Activated CD8-positive, alpha-beta memory T cell treated with anti-CD3 and anti-CD28 coated beads, Interleukin-2, amount 10 ng/mL, durations not matched to agents 7 days and 5 days (primary cell): ENCODE measurements around the gene VAPA. TPM values are rescaled to one million over a fixed set of nuclear protein-coding genes. Genes with fewer than 3 reads are reported as not detected.
"Not testable (repeated sequence)": the region's sequence is repeated elsewhere in the genome, so short reads cannot be mapped to it uniquely, and the experiment has no call there.

Experiments used
- ATAC-seq: fragments of 150-1000 bp; cut with Tn5 transposase; one replicate; pipeline ENCODE4 v1.10.0; 2021; ENCODE audit warnings: moderate library complexity
- CTCF ChIA-PET: fragments of 350-600 bp; sonication (Branson Sonifier 250); formaldehyde crosslinking; loops from one replicate; lab custom pipeline; 2021; ENCODE audit warnings: antibody characterized with exemption; lab: Charles Lee
- DNase-seq: peaks from one replicate; pipeline ENCODE4 v3.0.0-alpha.2; 2020
- H3K27ac Mint-ChIP-seq: one replicate; pipeline ENCODE4 v1.8.0; 2021; ENCODE audit warnings: mild to moderate bottlenecking, mixed read lengths
- H3K27me3 Mint-ChIP-seq: one replicate; pipeline ENCODE4 v1.8.0; 2021; ENCODE audit warnings: mixed read lengths
- H3K36me3 Mint-ChIP-seq: one replicate; pipeline ENCODE4 v1.8.0; 2021; ENCODE audit warnings: mild to moderate bottlenecking, mixed read lengths
- H3K4me1 Mint-ChIP-seq: one replicate; pipeline ENCODE4 v1.8.0; 2021; ENCODE audit warnings: mixed read lengths
- H3K4me3 Mint-ChIP-seq: one replicate; pipeline ENCODE4 v1.8.0; 2021; ENCODE audit warnings: mild to moderate bottlenecking, moderate library complexity, mixed read lengths
- H3K9me3 Mint-ChIP-seq: one replicate; pipeline ENCODE4 v1.8.0; 2022; ENCODE audit warnings: low read depth, mixed read lengths
- total RNA-seq, 2 experiments: library from RNA; stranded (reverse); gene quantifications; one replicate each; pipeline ENCODE4 v1.2.3, GENCODE V29; 2021

Gene VAPA
- total RNA-seq, 2 experiments from 2014 or later, result 107 to 134 TPM

- no peaks in the 10 kb centered on the region for H3K9me3 Mint-ChIP-seq
- peak overlapping the region; percentile 17 for H3K4me3 Mint-ChIP-seq
- H3K36me3 Mint-ChIP-seq, result peaks cover 1% of the 10 kb centered on the region
- CTCF ChIA-PET, result interaction anchor here (1.1 kb wide), 1 partner anchor 38 kb away, joined by 3 read pairs; no protein-coding TSS in a partner anchor
- DNase-seq (no peak), ATAC-seq (peak; percentile 65)
- H3K27ac Mint-ChIP-seq, result peak overlapping the region; percentile 58
- peaks cover 15% of the 10 kb centered on the region for H3K4me1 Mint-ChIP-seq
- no peaks in the 10 kb centered on the region for H3K27me3 Mint-ChIP-seq
Measured at GRCh38 chr18:9876867-9877654, 36.8 kb upstream of the VAPA start.

DNA sequence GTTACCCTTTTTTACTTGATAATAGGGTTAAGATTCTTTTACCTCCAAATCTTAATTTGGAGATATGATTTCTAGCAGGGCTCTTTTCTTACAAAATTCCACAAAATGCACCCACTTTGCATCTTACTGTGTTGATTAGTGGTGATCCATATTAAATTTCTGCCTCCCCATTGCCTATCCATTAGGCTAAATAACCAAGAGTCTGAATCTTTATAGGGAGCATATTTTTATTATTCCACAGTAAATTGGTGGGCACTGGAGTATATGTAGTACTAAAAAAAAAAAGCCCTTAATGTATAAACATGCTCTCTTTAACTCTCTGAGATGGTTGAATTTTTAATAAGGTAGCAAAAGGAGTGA is 36.2 kb upstream of the VAPA start:
- DNase-seq, result no peak
- H3K27me3 Mint-ChIP-seq, result no peaks in the 10 kb centered on the region
- H3K4me3 Mint-ChIP-seq, result no peak overlapping the region
- CTCF ChIA-PET, result no interaction called here
- ATAC-seq, result no peak
- peaks cover 15% of the 10 kb centered on the region for H3K4me1 Mint-ChIP-seq
- no peak overlapping the region for H3K27ac Mint-ChIP-seq
- H3K9me3 Mint-ChIP-seq, result no peaks in the 10 kb centered on the region
- peaks cover 1% of the 10 kb centered on the region for H3K36me3 Mint-ChIP-seq

- no peak overlapping the region for H3K27ac Mint-ChIP-seq
- CTCF ChIA-PET, result no interaction called here
- peaks cover 15% of the 10 kb centered on the region for H3K4me1 Mint-ChIP-seq
- no peak for ATAC-seq
- DNase-seq, result no peak
- no peaks in the 10 kb centered on the region for H3K27me3 Mint-ChIP-seq
- no peak overlapping the region for H3K4me3 Mint-ChIP-seq
- peaks cover 1% of the 10 kb centered on the region for H3K36me3 Mint-ChIP-seq
- no peaks in the 10 kb centered on the region for H3K9me3 Mint-ChIP-seq
Measured at GRCh38 chr18:9878095-9878494, 35.7 kb upstream of the VAPA start.

GRCh38 chr18:9878783-9879242 is 35.0 kb upstream of the VAPA start:
- no peaks in the 10 kb centered on the region for H3K27me3 Mint-ChIP-seq
- H3K27ac Mint-ChIP-seq, result no peak overlapping the region
- peaks cover 1% of the 10 kb centered on the region for H3K36me3 Mint-ChIP-seq
- CTCF ChIA-PET, result no interaction called here
- H3K4me1 Mint-ChIP-seq, result peaks cover 15% of the 10 kb centered on the region
- no peak overlapping the region for H3K4me3 Mint-ChIP-seq
- H3K9me3 Mint-ChIP-seq, result no peaks in the 10 kb centered on the region
- DNase-seq (no peak), ATAC-seq (no peak)

GRCh38 chr18:9884090-9884489 is 29.7 kb upstream of the VAPA start:
- no peaks in the 10 kb centered on the region for H3K9me3 Mint-ChIP-seq
- ATAC-seq, result no peak
- no peak for DNase-seq
- CTCF ChIA-PET, result no interaction called here
- H3K4me1 Mint-ChIP-seq, result peaks cover 12% of the 10 kb centered on the region
- no peaks in the 10 kb centered on the region for H3K27me3 Mint-ChIP-seq
- no peak overlapping the region for H3K27ac Mint-ChIP-seq
- no peak overlapping the region for H3K4me3 Mint-ChIP-seq
- H3K36me3 Mint-ChIP-seq, result peaks cover 1% of the 10 kb centered on the region

DNA sequence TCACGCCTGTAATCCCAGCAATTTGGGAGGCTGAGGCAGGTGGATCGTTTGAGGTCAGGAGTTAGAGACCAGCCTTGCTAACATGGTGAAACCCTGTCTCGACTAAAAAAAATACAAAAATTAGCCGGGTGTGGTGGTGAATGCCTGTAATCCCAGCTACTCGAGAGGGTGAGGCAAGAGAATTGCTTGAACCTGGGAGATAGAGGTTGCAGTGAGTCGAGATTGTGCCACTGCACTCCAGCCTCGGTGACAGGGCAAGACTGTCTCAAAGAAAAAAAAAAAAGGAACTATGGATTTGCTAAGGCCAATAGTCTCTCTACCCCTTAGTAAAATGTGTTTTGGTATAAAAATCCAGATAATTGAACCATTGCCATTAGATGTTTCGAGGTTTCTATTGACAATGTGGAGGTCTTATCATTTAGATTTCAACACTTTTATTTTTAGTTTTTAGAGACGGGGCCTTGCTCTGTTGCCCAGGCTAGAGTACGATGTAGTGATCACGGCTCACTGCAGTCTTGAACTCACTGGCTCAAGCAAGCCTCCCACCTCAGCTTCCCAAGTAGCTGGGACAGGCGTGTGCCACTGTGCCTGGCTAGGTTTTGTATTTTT is 29.2 kb upstream of the VAPA start:
- Mint-ChIP-seq H3K9me3 (no peaks in the 10 kb centered on the region), H3K4me3 (no peak overlapping the region), H3K4me1 (peaks cover 12% of the 10 kb centered on the region), H3K27me3 (no peaks in the 10 kb centered on the region), H3K36me3 (peaks cover 1% of the 10 kb centered on the region), H3K27ac (no peak overlapping the region)
- CTCF ChIA-PET, result no interaction called here
- DNase-seq (no peak), ATAC-seq (no peak)

- Mint-ChIP-seq H3K27ac (peak within 1 kb of the TSS; percentile 59), H3K9me3 (no peaks in the 10 kb centered on the region), H3K36me3 (peaks cover 1% of the 10 kb centered on the region), H3K4me1 (peaks cover 12% of the 10 kb centered on the region), H3K27me3 (peaks cover 3% of the 10 kb centered on the region), H3K4me3 (no peak within 1 kb of the TSS)
- ATAC-seq (peak; percentile 73), DNase-seq (peak; percentile 43)
- CTCF ChIA-PET, result interaction anchor here (1.3 kb wide), 1 partner anchor 9 kb away, joined by 3 read pairs; no protein-coding TSS in a partner anchor
Measured at GRCh38 chr18:9885170-9886004, 28.4 kb upstream of the VAPA start, which contains the start of gene TXNDC2. TXNDC2 (plus strand) TSS chr18:9885973; CDS start chr18:9886681, 708 bp downstream.

DNA sequence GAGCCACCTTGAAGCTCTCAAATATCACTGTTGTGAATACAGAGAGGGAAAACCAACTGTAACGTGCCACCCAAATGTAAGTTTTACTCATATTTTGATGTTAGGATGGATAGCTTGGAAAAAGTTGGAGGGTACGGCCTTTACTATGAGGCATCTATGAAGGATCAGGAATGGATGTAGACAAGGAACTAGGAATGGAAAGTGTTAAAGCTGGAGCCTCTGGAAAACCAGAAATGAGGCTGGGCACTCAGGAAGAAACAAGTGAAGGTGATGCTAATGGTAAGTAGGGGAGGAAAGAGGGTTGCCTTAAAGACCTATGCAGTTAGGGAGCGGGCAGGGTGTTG is 27.8 kb upstream of the VAPA start:
- no peak for ATAC-seq
- H3K4me1 Mint-ChIP-seq, result peaks cover 12% of the 10 kb centered on the region
- CTCF ChIA-PET, result interaction anchor here (1.3 kb wide), 1 partner anchor 9 kb away, joined by 3 read pairs; no protein-coding TSS in a partner anchor

GRCh38 chr18:9887992-9888391 is 25.8 kb upstream of the VAPA start:
- Mint-ChIP-seq H3K27ac (no peak overlapping the region), H3K4me1 (peaks cover 12% of the 10 kb centered on the region), H3K9me3 (no peaks in the 10 kb centered on the region), H3K4me3 (no peak overlapping the region), H3K27me3 (peaks cover 3% of the 10 kb centered on the region), H3K36me3 (no peaks in the 10 kb centered on the region)
- CTCF ChIA-PET, result no interaction called here
- DNase-seq (no peak), ATAC-seq (no peak)

More for the DNA sequence above, 27.8 kb upstream of the VAPA start:
- no peaks in the 10 kb centered on the region for H3K9me3 Mint-ChIP-seq
- H3K4me3 Mint-ChIP-seq, result no peak overlapping the region
- H3K27ac Mint-ChIP-seq, result no peak overlapping the region
- H3K36me3 Mint-ChIP-seq, result no peaks in the 10 kb centered on the region
- H3K27me3 Mint-ChIP-seq, result peaks cover 3% of the 10 kb centered on the region
- DNase-seq, result no peak

- CTCF ChIA-PET, result no interaction called here
- H3K4me3 Mint-ChIP-seq, result no peak overlapping the region
- peaks cover 3% of the 10 kb centered on the region for H3K27me3 Mint-ChIP-seq
- peaks cover 16% of the 10 kb centered on the region for H3K4me1 Mint-ChIP-seq
- H3K9me3 Mint-ChIP-seq, result no peaks in the 10 kb centered on the region
- ATAC-seq, result no peak
- no peaks in the 10 kb centered on the region for H3K36me3 Mint-ChIP-seq
- no peak for DNase-seq
- no peak overlapping the region for H3K27ac Mint-ChIP-seq
Measured at GRCh38 chr18:9890196-9890595, 23.6 kb upstream of the VAPA start.

- CTCF ChIA-PET, result no interaction called here
- H3K27ac Mint-ChIP-seq, result no peak overlapping the region
- DNase-seq, result no peak
Measured at GRCh38 chr18:9890957-9891356, 22.9 kb upstream of the VAPA start.

GRCh38 chr18:9891515-9891914 is 22.3 kb upstream of the VAPA start:
- H3K36me3 Mint-ChIP-seq, H3K4me3 Mint-ChIP-seq, ATAC-seq, DNase-seq, H3K9me3 Mint-ChIP-seq, CTCF ChIA-PET, H3K4me1 Mint-ChIP-seq, H3K27me3 Mint-ChIP-seq, H3K27ac Mint-ChIP-seq: not testable (repeated sequence)

More at GRCh38 chr18:9890957-9891356, 22.9 kb upstream of the VAPA start:
- H3K4me1 Mint-ChIP-seq, result peaks cover 11% of the 10 kb centered on the region
- peaks cover 3% of the 10 kb centered on the region for H3K27me3 Mint-ChIP-seq
- no peaks in the 10 kb centered on the region for H3K9me3 Mint-ChIP-seq
- ATAC-seq, result no peak
- H3K36me3 Mint-ChIP-seq, result no peaks in the 10 kb centered on the region
- H3K4me3 Mint-ChIP-seq, result no peak overlapping the region

DNA sequence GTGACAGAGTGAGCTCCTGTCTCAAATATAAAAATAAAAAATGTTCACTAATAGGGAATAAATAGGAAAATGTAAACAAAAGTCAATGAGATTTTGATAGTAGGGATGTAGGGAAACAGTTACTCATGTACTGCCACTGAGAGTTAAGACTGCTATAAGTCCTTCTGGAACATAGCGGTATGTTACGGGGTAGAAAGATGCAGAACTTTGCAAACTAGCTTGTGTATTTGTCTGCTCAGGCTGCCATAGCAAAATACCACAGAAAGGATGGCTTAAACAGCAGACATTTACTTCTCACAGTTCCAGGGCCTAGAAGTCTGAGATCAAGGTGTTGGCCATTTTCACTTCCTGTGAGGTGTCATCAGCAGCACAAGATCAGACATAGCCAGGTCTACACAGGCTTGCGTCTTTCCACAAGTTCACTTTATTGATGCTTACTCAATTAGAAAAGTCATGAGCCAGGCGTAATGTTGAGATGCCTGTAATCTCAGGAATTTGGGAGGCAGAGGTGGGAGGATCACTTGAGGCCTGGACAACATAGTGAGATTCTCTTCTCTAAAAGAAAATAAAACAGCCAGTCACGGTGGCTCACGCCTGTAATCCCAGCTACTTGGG is 19.3 kb upstream of the VAPA start:
- ATAC-seq, result peak; percentile 45
- H3K27ac Mint-ChIP-seq, result peak overlapping the region; percentile 42

More for the DNA sequence above, 19.3 kb upstream of the VAPA start:
- Mint-ChIP-seq H3K36me3 (no peaks in the 10 kb centered on the region), H3K27me3 (peaks cover 3% of the 10 kb centered on the region), H3K4me3 (no peak overlapping the region), H3K9me3 (no peaks in the 10 kb centered on the region), H3K4me1 (peaks cover 20% of the 10 kb centered on the region)
- CTCF ChIA-PET, result interaction anchor here (1.0 kb wide), 1 partner anchor 9 kb away, joined by 3 read pairs; the partner anchor contains the start of gene TXNDC2
- no peak for DNase-seq
